ENCODE results near the gene KRTAP10-1. TPM values are rescaled to one million over a fixed set of nuclear protein-coding genes. Genes with fewer than 3 reads are reported as not detected.

Gene KRTAP10-1
- total RNA-seq, 1 donor = not detected

- Histone ChIP-seq H3K4me1 (ENCODE audit: insufficient read depth, low read length) (peaks cover 9% of the 10 kb centered on the region), H3K4me3 (ENCODE audit: low read length) (no peak overlapping the region), H3K9me3 (ENCODE audit: low read depth, low read length) (peaks cover 26% of the 10 kb centered on the region), H3K27me3 (ENCODE audit: insufficient read depth, low read length) (peaks cover 2% of the 10 kb centered on the region)
These were observed 4.6 kb upstream of the KRTAP10-1 start for GRCh38 chr21:44544566-44544965.

GRCh38 chr21:44542716-44543115 is 2.7 kb upstream of the KRTAP10-1 start:
- Histone ChIP-seq H3K9me3 (ENCODE audit: low read depth, low read length) (peaks cover 26% of the 10 kb centered on the region), H3K4me1 (ENCODE audit: insufficient read depth, low read length) (peaks cover 6% of the 10 kb centered on the region), H3K4me3 (ENCODE audit: low read length) (no peak overlapping the region), H3K27me3 (ENCODE audit: insufficient read depth, low read length) (peaks cover 2% of the 10 kb centered on the region)

- H3K4me1 ChIP-seq (ENCODE audit: insufficient read depth, low read length) = no peaks in the 10 kb centered on the region
- H3K9me3 ChIP-seq (ENCODE audit: low read depth, low read length) = peaks cover 17% of the 10 kb centered on the region
- no peak overlapping the region for H3K4me3 ChIP-seq (ENCODE audit: low read length)
- H3K27me3 ChIP-seq (ENCODE audit: insufficient read depth, low read length) = no peaks in the 10 kb centered on the region
These were observed 820 bp upstream of the KRTAP10-1 start for GRCh38 chr21:44540741-44541288.

GRCh38 chr21:44539046-44539445 is 949 bp downstream of the KRTAP10-1 start:
- H3K4me1 ChIP-seq (ENCODE audit: insufficient read depth, low read length) = no peaks in the 10 kb centered on the region
- H3K9me3 ChIP-seq (ENCODE audit: low read depth, low read length) = peaks cover 17% of the 10 kb centered on the region
- H3K27me3 ChIP-seq (ENCODE audit: insufficient read depth, low read length) = no peaks in the 10 kb centered on the region
- no peak overlapping the region for H3K4me3 ChIP-seq (ENCODE audit: low read length)

- no peaks in the 10 kb centered on the region for H3K4me1 ChIP-seq (ENCODE audit: insufficient read depth, low read length)
These were observed 1.8 kb downstream of the KRTAP10-1 start for GRCh38 chr21:44537930-44538911.

GRCh38 chr21:44535963-44536362 is 4.0 kb downstream of the KRTAP10-1 start:
- Histone ChIP-seq H3K4me1 (ENCODE audit: insufficient read depth, low read length) (no peaks in the 10 kb centered on the region), H3K27me3 (ENCODE audit: insufficient read depth, low read length) (no peaks in the 10 kb centered on the region), H3K9me3 (ENCODE audit: low read depth, low read length) (no peaks in the 10 kb centered on the region), H3K4me3 (ENCODE audit: low read length) (no peak overlapping the region)

More at GRCh38 chr21:44537930-44538911, 1.8 kb downstream of the KRTAP10-1 start:
- Histone ChIP-seq H3K4me3 (ENCODE audit: low read length) (no peak overlapping the region), H3K9me3 (ENCODE audit: low read depth, low read length) (peaks cover 11% of the 10 kb centered on the region), H3K27me3 (ENCODE audit: insufficient read depth, low read length) (no peaks in the 10 kb centered on the region)

GRCh38 chr21:44534688-44535087 is 5.3 kb downstream of the KRTAP10-1 start:
- Histone ChIP-seq H3K4me3 (ENCODE audit: low read length) (no peak overlapping the region), H3K4me1 (ENCODE audit: insufficient read depth, low read length) (no peaks in the 10 kb centered on the region), H3K27me3 (ENCODE audit: insufficient read depth, low read length) (no peaks in the 10 kb centered on the region), H3K9me3 (ENCODE audit: low read depth, low read length) (no peaks in the 10 kb centered on the region)

GRCh38 chr21:44533891-44534627 is 5.9 kb downstream of the KRTAP10-1 start:
- no peaks in the 10 kb centered on the region for H3K9me3 ChIP-seq (ENCODE audit: low read depth, low read length)
- no peaks in the 10 kb centered on the region for H3K4me1 ChIP-seq (ENCODE audit: insufficient read depth, low read length)
- no peak overlapping the region for H3K4me3 ChIP-seq (ENCODE audit: low read length)
- no peaks in the 10 kb centered on the region for H3K27me3 ChIP-seq (ENCODE audit: insufficient read depth, low read length)

GRCh38 chr21:44533121-44533890 is 6.7 kb downstream of the KRTAP10-1 start:
- H3K9me3 ChIP-seq (ENCODE audit: low read depth, low read length) = no peaks in the 10 kb centered on the region
- H3K4me3 ChIP-seq (ENCODE audit: low read length) = no peak overlapping the region
- H3K4me1 ChIP-seq (ENCODE audit: insufficient read depth, low read length) = no peaks in the 10 kb centered on the region
- no peaks in the 10 kb centered on the region for H3K27me3 ChIP-seq (ENCODE audit: insufficient read depth, low read length)

GRCh38 chr21:44532712-44533111 is 7.3 kb downstream of the KRTAP10-1 start:
- Histone ChIP-seq H3K9me3 (ENCODE audit: low read depth, low read length) (no peaks in the 10 kb centered on the region), H3K4me3 (ENCODE audit: low read length) (no peak overlapping the region), H3K27me3 (ENCODE audit: insufficient read depth, low read length) (no peaks in the 10 kb centered on the region), H3K4me1 (ENCODE audit: insufficient read depth, low read length) (no peaks in the 10 kb centered on the region)

GRCh38 chr21:44531606-44532564 is 8.1 kb downstream of the KRTAP10-1 start:
- H3K4me1 ChIP-seq (ENCODE audit: insufficient read depth, low read length) = no peaks in the 10 kb centered on the region
- H3K9me3 ChIP-seq (ENCODE audit: low read depth, low read length) = no peaks in the 10 kb centered on the region
- no peak overlapping the region for H3K4me3 ChIP-seq (ENCODE audit: low read length)
- no peaks in the 10 kb centered on the region for H3K27me3 ChIP-seq (ENCODE audit: insufficient read depth, low read length)

- Histone ChIP-seq H3K9me3 (ENCODE audit: low read depth, low read length) (no peaks in the 10 kb centered on the region), H3K27me3 (ENCODE audit: insufficient read depth, low read length) (no peaks in the 10 kb centered on the region), H3K4me1 (ENCODE audit: insufficient read depth, low read length) (no peaks in the 10 kb centered on the region), H3K4me3 (ENCODE audit: low read length) (no peak overlapping the region)
These were observed 8.9 kb downstream of the KRTAP10-1 start for GRCh38 chr21:44530903-44531605.

- Histone ChIP-seq H3K9me3 (ENCODE audit: low read depth, low read length) (no peaks in the 10 kb centered on the region), H3K4me3 (ENCODE audit: low read length) (no peak overlapping the region), H3K4me1 (ENCODE audit: insufficient read depth, low read length) (no peaks in the 10 kb centered on the region), H3K27me3 (ENCODE audit: insufficient read depth, low read length) (no peaks in the 10 kb centered on the region)
These were observed 9.6 kb downstream of the KRTAP10-1 start for GRCh38 chr21:44530221-44530902.
